A673 (cell line): ENCODE data around the gene MPP1. TPM values are rescaled to one million over a fixed set of nuclear protein-coding genes. Genes with fewer than 3 reads are reported as not detected.

ENCODE experiments used
- BruUV-seq: library from RNA; stranded (reverse); fragments of 400-500 nt; replicated peaks from 2 replicates; lab custom pipeline; 2021; lab: Mats Ljungman, UMichigan
- CTCF ChIA-PET: fragments of 300-600 bp; sonication (Branson Sonifier 250); formaldehyde crosslinking; loops from one replicate; lab custom pipeline; 2022; ENCODE audit warnings: antibody characterized with exemption; lab: Charles Lee
- POLR2A ChIA-PET: fragments of 300-600 bp; sonication (Branson Sonifier 250); formaldehyde crosslinking; loops from one replicate; lab custom pipeline; 2022; ENCODE audit warnings: antibody characterized with exemption; ENCODE audit not compliant: low non-redundant PET; lab: Charles Lee
- DNase-seq: peaks from one replicate; pipeline ENCODE4 v3.0.0-alpha.2; 2015; ENCODE audit warnings: low spot score
- H3K27ac ChIP-seq: fragments of 200-600 bp; sonication (generic); 2 replicates; pipeline ENCODE4 v1.5.1; 2016; ENCODE audit warnings: mixed run types, low read depth, mild to moderate bottlenecking, mixed read lengths, antibody characterized with exemption, low read length; ENCODE audit not compliant: poor library complexity, severe bottlenecking
- H3K27me3 ChIP-seq: fragments of 200-600 bp; sonication (generic); replicated peaks from 2 replicates; pipeline ENCODE4 v1.6.1; 2017; ENCODE audit warnings: mixed run types, low read depth, mild to moderate bottlenecking, mixed read lengths, antibody characterized with exemption, low read length; ENCODE audit not compliant: insufficient read depth, poor library complexity
- H3K36me3 ChIP-seq: fragments of 200-600 bp; sonication (generic); 2 replicates; pipeline ENCODE4 v1.6.1; 2016; ENCODE audit warnings: mixed run types, mild to moderate bottlenecking, mixed read lengths, antibody characterized with exemption, low read length; ENCODE audit not compliant: insufficient read depth, poor library complexity, severe bottlenecking
- H3K4me1 ChIP-seq: fragments of 200-600 bp; sonication (generic); 2 replicates; pipeline ENCODE4 v1.6.1; 2017; ENCODE audit warnings: mixed run types, mild to moderate bottlenecking, mixed read lengths, antibody characterized with exemption, low read length; ENCODE audit not compliant: insufficient read depth, poor library complexity, severe bottlenecking
- H3K4me3 ChIP-seq: fragments of 200-600 bp; sonication (generic); 2 replicates; pipeline ENCODE4 v1.5.1; 2016; ENCODE audit warnings: low read depth, mixed run types, mild to moderate bottlenecking, mixed read lengths, low read length; ENCODE audit not compliant: poor library complexity, severe bottlenecking
- H3K9me3 ChIP-seq: fragments of 200-600 bp; sonication (generic); 2 replicates; pipeline ENCODE4 v1.6.1; 2016; ENCODE audit warnings: mixed run types, low read depth, mild to moderate bottlenecking, mixed read lengths, antibody characterized with exemption, low read length; ENCODE audit not compliant: poor library complexity, severe bottlenecking
- EZH2 ChIP-seq: fragments of 200-600 bp; sonication (generic); IDR thresholded peaks from 2 replicates; pipeline ENCODE4 v1.6.1; 2017; ENCODE audit warnings: borderline replicate concordance, low read depth, mild to moderate bottlenecking, mixed read lengths, antibody characterized with exemption, low read length; ENCODE audit not compliant: poor library complexity, severe bottlenecking
- intact Hi-C: fragments of 100-400 bp; cut with micrococcal nuclease; formaldehyde crosslinking; loops from one replicate; pipeline ENCODE4 v1.10.0; 2022; ENCODE audit not compliant: unreplicated experiment
- total RNA-seq: library from RNA; stranded (reverse); gene quantifications from 2 replicates; pipeline ENCODE4 v1.2.3, GENCODE V29; 2021
- TF ChIP-seq, protein P1 (sequence below): fragments of 300-800, 200-600 bp; sonication (generic); conservative IDR thresholded peaks from 2 replicates; pipeline ENCODE4 v1.5.1; 2017; ENCODE audit warnings: low read depth, mild to moderate bottlenecking, antibody characterized with exemption, low read length, moderate library complexity, mixed read lengths

The MPP1 gene
- total RNA-seq, 1 experiment from 2014 or later: 10.4 TPM

DNA sequence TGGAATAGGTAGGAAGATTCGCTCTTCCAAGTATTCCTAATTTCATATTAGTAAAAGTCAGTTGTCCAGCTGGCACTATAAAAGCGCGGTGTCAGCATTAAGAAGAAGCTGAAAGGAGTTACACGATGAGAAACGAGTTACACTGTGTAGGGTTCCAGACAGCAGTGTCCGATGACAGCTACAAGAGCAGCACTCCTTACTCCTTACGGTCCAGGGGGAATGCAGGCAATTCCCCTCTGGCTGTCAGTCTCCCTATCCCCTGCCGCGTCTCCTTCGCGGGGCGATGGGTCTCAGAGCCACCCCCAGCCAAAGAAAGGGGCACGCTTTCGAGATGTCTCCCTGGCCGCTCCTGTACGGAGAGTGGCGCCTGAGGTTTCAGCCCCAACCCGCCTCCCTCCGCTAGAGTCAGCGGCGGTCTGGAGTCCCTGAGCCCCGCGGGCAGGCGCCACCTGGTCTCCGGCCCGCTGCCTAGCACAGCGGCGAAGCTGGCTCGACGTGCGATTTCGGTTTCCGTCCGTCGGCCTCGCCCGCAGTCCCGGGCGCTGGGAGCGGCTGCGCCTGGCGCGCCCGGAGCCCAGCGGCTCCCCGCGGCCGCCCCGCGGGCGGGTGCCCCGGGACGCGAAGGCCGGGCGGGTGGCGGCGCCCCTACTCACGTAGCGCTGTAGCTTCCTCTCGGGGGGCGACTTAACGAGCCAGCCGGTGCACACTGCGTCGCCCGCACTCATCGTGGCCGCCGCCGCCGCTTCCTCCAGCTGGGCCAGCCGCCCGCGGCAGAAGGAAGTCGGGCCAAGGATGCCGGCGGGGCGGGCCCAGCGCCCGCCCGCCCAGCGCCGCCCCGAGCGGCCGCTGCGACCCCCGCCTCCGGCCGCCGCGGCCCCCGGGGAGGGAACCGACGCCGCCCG is 54.7 kb downstream of the MPP1 start, which contains the start of gene GAB3:
GAB3 (minus strand) TSS at position 777 of the 902 bp plus-strand sequence; CDS start at position 725, 52 bp downstream.
- no peak within 1 kb of the TSS for H3K27ac ChIP-seq
- H3K27me3 ChIP-seq: peaks cover 17% of the 10 kb centered on the region
- H3K9me3 ChIP-seq: no peaks in the 10 kb centered on the region
- CTCF ChIA-PET: interaction anchor here (1.1 kb wide), 1 partner anchor 12 kb away, joined by 3 read pairs; the partner anchor contains the start of gene DKC1
- BruUV-seq: no TSS peak
- TF ChIP-seq, protein P1, sequence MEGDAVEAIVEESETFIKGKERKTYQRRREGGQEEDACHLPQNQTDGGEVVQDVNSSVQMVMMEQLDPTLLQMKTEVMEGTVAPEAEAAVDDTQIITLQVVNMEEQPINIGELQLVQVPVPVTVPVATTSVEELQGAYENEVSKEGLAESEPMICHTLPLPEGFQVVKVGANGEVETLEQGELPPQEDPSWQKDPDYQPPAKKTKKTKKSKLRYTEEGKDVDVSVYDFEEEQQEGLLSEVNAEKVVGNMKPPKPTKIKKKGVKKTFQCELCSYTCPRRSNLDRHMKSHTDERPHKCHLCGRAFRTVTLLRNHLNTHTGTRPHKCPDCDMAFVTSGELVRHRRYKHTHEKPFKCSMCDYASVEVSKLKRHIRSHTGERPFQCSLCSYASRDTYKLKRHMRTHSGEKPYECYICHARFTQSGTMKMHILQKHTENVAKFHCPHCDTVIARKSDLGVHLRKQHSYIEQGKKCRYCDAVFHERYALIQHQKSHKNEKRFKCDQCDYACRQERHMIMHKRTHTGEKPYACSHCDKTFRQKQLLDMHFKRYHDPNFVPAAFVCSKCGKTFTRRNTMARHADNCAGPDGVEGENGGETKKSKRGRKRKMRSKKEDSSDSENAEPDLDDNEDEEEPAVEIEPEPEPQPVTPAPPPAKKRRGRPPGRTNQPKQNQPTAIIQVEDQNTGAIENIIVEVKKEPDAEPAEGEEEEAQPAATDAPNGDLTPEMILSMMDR: no peak
- TF ChIP-seq EZH2: peak; percentile 49
- POLR2A ChIA-PET: no interaction called here
- peak within 1 kb of the TSS; percentile 38 for H3K4me3 ChIP-seq
- H3K4me1 ChIP-seq: no peaks in the 10 kb centered on the region
- no peaks in the 10 kb centered on the region for H3K36me3 ChIP-seq
- intact Hi-C loops: no loop called here
- DNase-seq: peak; percentile 22

DNA sequence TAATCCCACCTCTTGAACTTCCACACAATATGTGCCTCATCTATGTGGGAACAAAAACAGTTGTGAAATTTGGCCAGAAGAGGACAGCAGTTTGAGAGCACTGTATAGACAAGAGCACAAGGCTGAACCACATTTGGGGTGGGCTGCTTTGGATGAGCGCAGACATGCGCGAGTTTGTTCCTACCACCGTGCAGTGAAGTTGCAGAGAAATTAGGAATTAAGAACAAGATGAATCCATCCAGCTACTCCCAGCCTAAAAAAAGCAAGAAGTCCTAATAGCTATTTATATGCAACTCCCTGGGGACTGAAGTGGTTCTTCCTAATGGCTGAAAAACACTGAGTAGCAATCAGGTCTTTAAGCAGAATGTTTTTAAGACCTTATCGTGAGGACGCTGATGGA is 55.4 kb downstream of the MPP1 start:
- DNase-seq: peak; percentile 15
- ChIA-PET CTCF (interaction anchor here (0.6 to 1.2 kb wide), 2 partner anchors 13 to 455 kb away, joined by 3 to 4 read pairs; partner anchors contain the start of genes DKC1 and TEX28), POLR2A (no interaction called here)
- no peaks in the 10 kb centered on the region for H3K36me3 ChIP-seq
- H3K4me3 ChIP-seq: peak overlapping the region; percentile 38
- TF ChIP-seq, protein P1: no peak
- TF ChIP-seq EZH2: no peak
- no peaks in the 10 kb centered on the region for H3K4me1 ChIP-seq
- BruUV-seq: no TSS peak
- intact Hi-C loops: loop anchor here (5.0 to 10.0 kb wide), 2 partner anchors 92 to 205 kb away; partner anchors contain the start of genes G6PD and IKBKG
- no peaks in the 10 kb centered on the region for H3K9me3 ChIP-seq
- H3K27ac ChIP-seq: no peak overlapping the region
- peaks cover 17% of the 10 kb centered on the region for H3K27me3 ChIP-seq

DNA sequence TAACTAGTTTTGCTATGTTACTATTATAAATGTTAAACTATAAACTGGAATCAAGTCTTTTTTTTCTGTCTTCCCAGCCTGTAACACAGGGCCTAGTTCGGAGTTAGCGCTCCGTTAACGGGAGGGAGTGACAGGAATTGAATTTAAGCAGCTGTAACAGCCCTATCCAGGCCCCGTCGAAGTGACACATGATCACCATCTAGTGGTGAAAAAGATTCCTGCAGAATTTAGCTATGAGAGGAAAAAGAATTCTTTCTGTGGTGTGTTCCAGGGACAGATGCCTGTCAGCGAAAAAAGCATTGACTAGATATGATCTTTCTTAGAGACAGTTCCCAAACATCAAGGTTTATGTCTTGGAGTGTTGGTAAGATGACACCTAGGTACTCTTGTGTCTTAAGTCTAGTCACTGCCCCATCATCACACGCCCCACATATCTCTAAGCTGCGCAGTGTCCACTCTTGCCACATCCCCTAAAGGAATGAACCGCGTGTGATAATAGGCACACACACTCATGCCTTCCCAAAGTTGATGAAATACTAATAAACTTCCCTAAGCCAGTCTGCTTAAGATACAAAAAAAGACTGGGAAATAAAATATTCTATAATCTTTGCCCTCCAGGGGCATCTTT is 56.5 kb downstream of the MPP1 start:
- ChIA-PET CTCF (interaction anchor here (1.1 to 1.2 kb wide), 2 partner anchors 14 to 20 kb away, joined by 3 to 8 read pairs; partner anchors contain the start of gene DKC1), POLR2A (no interaction called here)
- no peak overlapping the region for H3K27ac ChIP-seq

More for the DNA sequence above, 56.5 kb downstream of the MPP1 start:
- H3K4me1 ChIP-seq: no peaks in the 10 kb centered on the region
- no TSS peak for BruUV-seq
- TF ChIP-seq EZH2: no peak
- TF ChIP-seq, protein P1: peak; percentile 79
- peaks cover 17% of the 10 kb centered on the region for H3K27me3 ChIP-seq
- DNase-seq: peak; percentile 77
- no peaks in the 10 kb centered on the region for H3K9me3 ChIP-seq
- intact Hi-C loops: loop anchor here (5.0 to 10.0 kb wide), 2 partner anchors 93 to 204 kb away; partner anchors contain the start of genes G6PD and IKBKG
- H3K36me3 ChIP-seq: no peaks in the 10 kb centered on the region
- H3K4me3 ChIP-seq: no peak overlapping the region
